HG02852 (cell line): Measurements from ENCODE around the gene GPR89A.
"Not testable (repeated sequence)": the region's sequence is repeated elsewhere in the genome, so short reads cannot be mapped to it uniquely, and the experiment has no call there.

ENCODE experiments used
- ATAC-seq: cut with Tn5 transposase; IDR thresholded peaks from one replicate; pipeline ENCODE4 v1.9.1; 2021; ENCODE audit warnings: mild to moderate bottlenecking, moderate library complexity; ENCODE audit not compliant: unreplicated experiment

Gene GPR89A

GRCh38 chr1:145716641-145717345, 109.0 kb downstream of the GPR89A start:
- ATAC-seq, result no peak

DNA sequence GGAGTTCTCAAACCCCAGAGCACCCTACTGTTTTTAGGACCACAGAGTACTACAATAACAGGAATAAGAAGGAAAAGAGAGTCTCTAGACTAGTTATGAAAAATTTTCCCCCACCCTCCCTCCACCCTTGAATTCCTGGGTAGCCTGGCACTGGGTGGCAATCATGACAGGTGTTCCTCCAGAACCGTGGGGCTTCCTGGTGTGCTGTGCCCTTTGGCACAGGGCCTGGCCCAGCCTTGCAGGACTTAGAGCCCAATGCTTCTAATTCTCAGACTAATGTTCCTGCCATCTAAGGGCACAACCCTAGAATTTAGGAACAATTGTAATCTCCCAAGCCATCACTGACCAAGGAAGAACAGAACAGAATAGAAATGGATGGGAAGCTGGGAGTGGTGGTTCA, 110.0 kb downstream of the GPR89A start:
- ATAC-seq, result no peak

DNA sequence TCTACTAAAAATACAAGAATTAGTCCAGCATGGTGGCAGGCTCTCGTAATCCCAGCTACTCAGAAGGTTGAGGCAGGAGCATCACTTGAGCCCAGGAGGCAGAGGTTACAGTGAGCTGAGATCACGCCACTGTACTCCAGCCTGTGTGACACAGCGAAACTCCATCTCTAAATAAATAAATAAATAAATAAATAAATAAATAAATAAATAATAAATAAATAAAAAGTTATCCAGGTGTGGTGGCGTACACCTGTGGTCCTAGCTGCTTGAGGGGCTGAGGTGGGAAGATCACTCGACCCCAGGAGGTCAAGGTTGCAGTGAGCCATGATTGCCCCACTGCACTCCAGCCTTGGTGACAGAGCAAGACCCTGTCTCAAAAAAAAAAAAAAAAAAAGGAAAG, 110.7 kb downstream of the GPR89A start:
- not testable (repeated sequence) for ATAC-seq

- ATAC-seq, result no peak
Measured at GRCh38 chr1:145719230-145720079, 111.7 kb downstream of the GPR89A start, which contains the start of gene CD160. Gene CD160 (plus strand): TSS chr1:145719499. CDS start chr1:145728328, 8,829 bp downstream.
